GM23248 (cell line): ENCODE results near the gene SAXO1.

ENCODE experiments used
- EZH2 ChIP-seq: fragments of 200-600 bp; sonication (generic); IDR thresholded peaks from 2 replicates; pipeline ENCODE4 v1.6.1; 2018; ENCODE audit warnings: antibody characterized with exemption, mild to moderate bottlenecking; ENCODE audit not compliant: insufficient read depth, poor library complexity, severe bottlenecking
- EZH2phosphoT487 ChIP-seq: fragments of 200-600 bp; sonication (generic); IDR thresholded peaks from 2 replicates; pipeline ENCODE4 v1.6.1; 2018; ENCODE audit warnings: antibody characterized with exemption, moderate library complexity, mild to moderate bottlenecking, low read depth; ENCODE audit not compliant: insufficient read depth

DNA sequence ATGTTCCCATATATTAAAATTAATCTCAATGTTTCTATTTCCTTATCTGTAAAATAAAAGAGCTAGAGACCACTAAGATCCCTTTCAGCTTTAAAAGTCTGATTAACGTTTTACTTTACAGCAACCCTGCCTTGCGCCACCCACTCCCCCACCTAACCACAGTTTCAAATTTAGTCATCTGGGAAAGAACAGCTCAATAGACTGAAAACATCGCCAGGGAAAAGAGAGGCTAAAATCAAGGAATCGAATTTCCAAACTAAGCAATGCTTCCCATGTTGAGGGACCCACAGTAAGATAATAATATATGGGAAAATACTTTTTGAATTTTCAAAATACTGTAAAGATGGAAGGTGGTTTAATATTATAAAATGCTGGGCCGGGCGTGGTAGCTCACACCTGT lies 6.6 kb downstream of the SAXO1 start:
- TF ChIP-seq EZH2phosphoT487 (no peak), EZH2 (no peak)
